HK-2 (cell line): ENCODE results near the gene COX19.
"Not testable (repeated sequence)": the region's sequence is repeated elsewhere in the genome, so short reads cannot be mapped to it uniquely, and the experiment has no call there.

Source experiments
- DNase-seq: peaks from one replicate; pipeline ENCODE4 v3.0.0-alpha.2; 2018; ENCODE audit not compliant: unreplicated experiment

The COX19 gene

GRCh38 chr7:960972-961371 lies 14.4 kb downstream of the COX19 start:
- not testable (repeated sequence) for DNase-seq

- no peak for DNase-seq
Observed at GRCh38 chr7:960269-960871, 15.0 kb downstream of the COX19 start.

GRCh38 chr7:959740-960139 lies 15.6 kb downstream of the COX19 start:
- not testable (repeated sequence) for DNase-seq

- DNase-seq: no peak
Observed at GRCh38 chr7:959271-959670, 16.1 kb downstream of the COX19 start.

DNA sequence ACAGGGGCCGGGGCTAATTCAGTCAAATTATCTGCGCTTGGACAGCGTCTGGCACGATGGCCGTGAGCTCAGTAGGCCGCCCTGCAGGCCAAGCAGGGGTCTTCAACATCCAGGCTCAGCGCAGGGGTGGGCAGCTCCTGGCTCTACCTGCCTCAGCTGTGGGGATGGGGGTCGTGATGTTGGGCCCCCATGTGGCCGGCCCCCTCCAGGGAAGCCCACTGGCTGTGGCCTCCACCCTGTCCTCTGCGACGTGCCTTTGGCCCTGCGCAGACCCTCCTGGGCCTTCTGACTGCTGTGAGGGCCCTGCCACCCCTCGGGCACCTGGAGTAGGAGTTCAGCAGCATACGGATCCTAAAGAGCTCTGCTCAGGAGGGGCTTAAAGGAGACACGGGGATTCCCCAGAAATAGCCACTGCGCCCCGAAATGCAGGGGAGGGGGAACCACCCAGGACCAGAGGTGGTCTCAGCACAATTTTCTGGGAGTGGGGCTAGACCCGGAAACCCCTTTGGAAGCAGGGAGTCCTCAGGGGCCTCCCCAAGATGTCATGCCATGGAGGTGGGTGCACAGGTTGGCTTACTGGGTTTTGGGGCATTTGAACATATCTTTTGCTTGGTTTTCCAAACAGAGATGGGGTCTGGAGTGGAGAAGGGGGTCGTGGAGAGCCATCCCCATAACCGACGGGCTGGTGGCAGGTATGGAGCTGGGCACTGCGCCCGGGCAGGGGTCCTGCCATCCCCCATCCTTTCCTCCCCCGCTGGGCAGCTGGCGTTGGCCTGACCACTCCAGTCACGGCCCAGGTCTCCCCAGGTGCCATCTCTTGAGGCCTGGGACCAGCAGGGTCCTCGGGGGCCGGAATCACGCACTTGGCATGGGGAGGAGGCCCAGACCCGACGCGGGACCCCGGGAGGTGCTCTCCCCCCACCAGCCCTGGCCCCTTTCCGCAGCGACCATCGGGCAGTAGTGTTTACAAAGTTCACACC lies 16.8 kb downstream of the COX19 start:
- DNase-seq: no peak

DNA sequence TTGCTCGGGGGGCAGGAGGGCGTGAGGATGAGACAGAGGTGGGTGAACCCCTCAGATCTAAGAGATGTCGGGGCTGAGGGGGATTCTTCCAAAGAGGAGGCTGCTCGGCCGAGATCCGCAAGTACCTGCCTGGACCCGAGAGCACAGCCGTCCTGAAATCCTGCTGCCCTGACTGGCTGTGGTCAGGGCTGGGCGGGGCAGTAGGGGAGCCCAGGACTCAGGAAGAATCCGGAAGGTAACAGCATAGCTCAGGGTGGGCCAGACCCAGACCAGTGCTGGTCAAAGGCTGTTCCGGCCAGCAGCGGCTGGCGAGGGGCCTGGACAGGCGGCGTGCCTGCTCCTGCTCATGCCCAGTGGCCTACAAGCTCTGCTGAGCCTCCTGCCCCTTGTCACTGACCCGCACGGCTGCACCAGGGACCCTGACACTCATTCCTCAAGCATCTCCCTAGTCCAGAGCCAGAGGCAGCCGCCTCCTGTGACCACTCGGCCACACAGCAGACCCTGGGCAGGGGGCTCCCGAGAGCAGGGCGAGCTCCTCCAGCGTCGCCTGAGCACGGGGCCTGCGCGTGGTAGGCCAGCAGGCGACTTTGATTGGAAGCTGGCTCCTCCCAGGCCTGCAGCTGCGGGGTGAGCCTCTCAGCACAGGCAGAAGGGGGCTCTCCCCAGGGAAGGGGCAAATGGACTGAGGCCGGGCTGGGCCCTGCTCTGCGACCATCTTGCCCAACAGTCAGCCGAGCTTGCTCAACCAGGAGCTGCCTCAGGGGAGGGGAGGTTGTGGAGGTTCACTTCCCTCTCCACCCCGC lies 17.7 kb downstream of the COX19 start:
- no peak for DNase-seq

DNA sequence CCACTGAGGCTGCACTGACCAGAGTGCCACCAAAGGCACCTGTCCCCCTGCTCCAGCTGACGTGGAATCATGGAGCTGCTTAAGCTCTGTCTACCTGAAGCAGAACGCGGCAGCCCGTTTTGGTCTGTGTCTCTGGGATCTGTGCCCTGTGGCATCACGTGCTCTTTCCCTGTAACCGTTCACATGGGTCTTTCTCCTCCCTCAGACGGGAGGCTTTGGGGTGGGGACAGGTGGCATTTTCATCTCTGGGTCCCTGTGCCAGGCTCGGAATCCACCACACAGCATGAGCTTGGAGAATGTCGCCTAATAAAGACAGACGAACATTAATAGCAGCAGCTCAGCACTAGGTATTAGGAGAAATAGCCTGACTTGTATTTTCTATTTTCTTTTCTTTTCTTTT lies 19.3 kb downstream of the COX19 start:
- no peak for DNase-seq

DNA sequence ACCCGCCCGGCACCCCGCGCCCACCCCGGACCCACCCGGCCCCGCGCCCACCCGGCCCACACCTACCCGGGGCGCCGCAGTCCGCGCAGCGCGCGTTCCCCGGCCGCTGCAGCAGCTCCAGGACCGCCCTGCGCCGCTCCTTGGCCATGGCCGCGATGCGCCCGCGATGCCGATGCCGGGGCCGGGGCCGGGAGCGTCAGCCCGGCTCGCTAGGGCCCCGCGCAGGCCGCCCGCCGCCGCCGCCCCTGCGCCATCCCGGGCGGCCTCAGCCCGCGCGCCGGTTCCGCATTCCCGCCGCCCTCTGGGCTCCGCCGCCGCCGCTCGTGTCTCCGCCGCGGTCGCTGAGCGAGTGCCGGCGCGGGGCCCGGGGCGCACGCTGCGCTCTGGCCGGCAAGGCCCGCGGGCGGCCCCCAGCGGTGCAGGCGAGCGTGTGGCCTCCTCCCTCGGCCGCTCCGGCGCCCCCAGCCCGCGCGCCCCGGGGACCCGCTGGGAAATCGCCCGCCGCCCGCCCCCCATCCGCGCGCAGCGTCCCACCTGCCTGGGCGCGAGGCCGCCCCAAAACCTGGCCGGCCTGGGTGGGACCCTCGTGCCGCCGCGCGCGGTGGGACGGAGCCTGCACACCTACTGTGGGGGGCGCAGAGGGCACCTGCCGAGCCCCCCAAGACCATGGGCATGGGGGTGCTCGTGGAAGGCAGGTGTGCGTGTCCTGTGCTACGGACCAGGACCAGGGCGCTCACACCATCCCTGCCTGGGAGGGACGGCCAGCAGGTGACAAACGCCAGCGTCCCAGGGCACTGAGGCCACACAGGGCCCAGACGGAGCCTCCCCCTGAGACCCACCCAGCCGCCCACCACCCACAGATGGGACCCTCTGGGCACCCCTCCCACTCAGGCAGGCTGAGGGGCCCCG lies 20.8 kb downstream of the COX19 start, which contains the start of gene ADAP1:
TSS of gene ADAP1 (minus strand) at position 351 of the 909 bp plus-strand sequence. CDS start at position 148, 203 bp downstream.
- no peak for DNase-seq

DNA sequence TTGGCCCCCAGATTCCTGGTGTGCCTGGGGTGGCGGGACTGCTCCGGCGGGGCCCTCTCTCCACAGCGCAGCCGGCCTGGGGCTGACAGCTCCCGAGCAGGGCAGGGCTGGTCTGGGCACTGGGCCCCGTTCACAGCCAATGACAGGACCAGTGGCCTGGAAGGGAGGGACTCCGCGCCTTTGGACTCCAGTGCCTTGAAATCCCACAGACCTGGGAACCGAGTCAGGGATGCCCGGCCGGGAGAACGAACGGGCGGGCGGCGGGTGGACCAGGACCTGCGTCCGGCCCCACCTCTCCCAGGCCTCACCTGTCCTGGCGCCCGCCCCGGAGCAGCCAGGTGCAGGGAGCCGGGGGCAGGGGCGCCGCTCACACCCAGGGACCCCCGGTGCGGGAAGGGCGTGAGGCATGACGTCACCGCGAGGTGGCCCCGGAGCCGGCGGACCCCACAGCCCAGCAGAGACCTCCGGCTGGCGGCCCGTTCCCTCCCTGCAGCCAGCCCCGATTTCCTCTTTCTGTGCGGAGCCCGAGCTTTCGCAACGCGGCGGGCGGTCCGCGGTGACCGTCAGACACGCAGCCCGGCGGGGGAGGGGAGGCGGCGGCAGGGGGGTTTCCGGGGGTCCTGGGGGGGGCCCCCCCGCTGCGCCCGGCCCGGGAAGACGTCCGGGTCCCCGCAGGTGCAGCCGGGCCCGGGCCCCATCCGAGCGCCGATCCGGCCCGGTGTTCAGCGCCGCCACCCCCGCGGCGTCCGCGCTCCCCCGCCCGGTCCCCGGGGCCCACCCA lies 21.6 kb downstream of the COX19 start:
- no peak for DNase-seq

- no peak for DNase-seq
Observed at GRCh38 chr7:952548-953441, 22.6 kb downstream of the COX19 start.

- DNase-seq: no peak
Observed at GRCh38 chr7:951881-952547, 23.3 kb downstream of the COX19 start.

DNA sequence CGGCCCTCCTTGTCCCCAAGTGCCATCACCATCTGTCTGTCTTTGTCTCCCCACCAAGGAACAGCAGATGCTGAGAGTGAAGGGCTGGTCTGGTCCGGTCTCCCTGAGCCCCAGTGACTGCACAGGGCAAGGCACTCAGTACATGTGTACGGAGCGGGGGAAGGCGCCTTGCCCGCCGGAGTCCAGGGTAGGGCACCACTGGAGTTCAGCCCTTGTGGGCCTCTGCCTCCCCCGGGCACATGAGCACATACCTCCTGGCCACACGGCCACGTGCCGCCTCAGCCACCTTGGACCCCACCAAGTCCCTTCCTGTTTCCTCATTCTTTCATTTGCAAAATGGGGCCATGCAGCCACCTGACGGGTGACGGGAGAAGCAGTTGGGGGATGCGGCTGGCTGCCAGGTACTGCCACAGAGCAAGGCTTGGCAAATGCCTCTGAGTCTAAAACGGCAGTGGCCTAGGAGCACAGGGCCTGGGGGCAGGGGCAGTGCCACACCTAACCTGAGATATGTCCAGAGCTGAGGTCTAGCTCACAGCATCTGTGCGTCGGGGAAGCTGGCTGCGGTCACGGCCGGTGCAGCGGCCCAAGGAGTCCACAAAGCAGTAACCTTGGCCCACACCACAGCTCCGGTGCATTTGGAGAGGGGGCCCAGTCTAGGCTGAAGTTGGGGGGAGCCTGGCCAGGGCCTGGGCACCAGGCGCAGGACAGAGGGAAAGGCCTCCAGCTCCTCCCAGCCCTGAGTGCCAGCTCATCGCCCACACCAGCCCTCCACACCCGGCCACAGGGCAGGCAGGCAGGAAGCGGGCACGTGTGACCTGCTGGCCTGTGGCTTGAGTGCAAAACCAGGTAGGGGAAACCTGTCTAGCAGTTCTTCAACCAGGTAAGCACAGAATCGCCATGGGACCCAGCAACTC lies 26.1 kb downstream of the COX19 start:
- DNase-seq: no peak

GRCh38 chr7:947391-948210 lies 27.7 kb downstream of the COX19 start:
- no peak for DNase-seq

GRCh38 chr7:946256-946996 lies 28.9 kb downstream of the COX19 start:
- no peak for DNase-seq

GRCh38 chr7:945556-946255 lies 29.6 kb downstream of the COX19 start:
- DNase-seq: peak; percentile 44
